GM12873 (cell line): ENCODE measurements around the gene HS3ST2.

Experiments used
- CTCF ChIP-seq: IDR thresholded peaks from 2 replicates; pipeline ENCODE4 v1.5.1; 2012; ENCODE audit warnings: low read depth, mild to moderate bottlenecking, moderate library complexity, low read length, control low read depth; ENCODE audit not compliant: insufficient read depth; ENCODE audit errors: missing control alignments

HS3ST2 gene

GRCh38 chr16:22861580-22861979 is 47.6 kb downstream of the HS3ST2 start:
- no peak for TF ChIP-seq CTCF

- TF ChIP-seq CTCF, result no peak
Measured at GRCh38 chr16:22862046-22862445, 48.1 kb downstream of the HS3ST2 start.

- TF ChIP-seq CTCF, result no peak
Measured at GRCh38 chr16:22864375-22864774, 50.4 kb downstream of the HS3ST2 start.

GRCh38 chr16:22868593-22869224 is 54.7 kb downstream of the HS3ST2 start:
- no peak for TF ChIP-seq CTCF

GRCh38 chr16:22871861-22872260 is 57.9 kb downstream of the HS3ST2 start:
- no peak for TF ChIP-seq CTCF

- TF ChIP-seq CTCF, result no peak
Measured at GRCh38 chr16:22874394-22874793, 60.4 kb downstream of the HS3ST2 start.

- no peak for TF ChIP-seq CTCF
Measured at GRCh38 chr16:22878955-22879354, 65.0 kb downstream of the HS3ST2 start.
